Rectal smooth muscle tissue (tissue), 1 donor: ENCODE results near the gene SLC26A11.

Source experiments
- H3K27ac ChIP-seq: one replicate; pipeline ENCODE4 v1.7.0; 2013; ENCODE audit warnings: low read depth, low read length, inconsistent platforms
- H3K27me3 ChIP-seq: one replicate; pipeline ENCODE4 v1.7.0; 2013; ENCODE audit warnings: low read length; ENCODE audit not compliant: control insufficient read depth, insufficient read depth
- H3K36me3 ChIP-seq: one replicate; pipeline ENCODE4 v1.7.0; 2013; ENCODE audit warnings: low read length; ENCODE audit not compliant: control insufficient read depth, insufficient read depth
- H3K4me1 ChIP-seq: one replicate; pipeline ENCODE4 v1.7.0; 2013; ENCODE audit warnings: low read length; ENCODE audit not compliant: control insufficient read depth, insufficient read depth
- H3K4me3 ChIP-seq: one replicate; pipeline ENCODE4 v1.7.0; 2013; ENCODE audit warnings: low read length
- H3K9ac ChIP-seq: one replicate; pipeline ENCODE4 v1.7.0; 2013; ENCODE audit warnings: low read length

The SLC26A11 gene

DNA sequence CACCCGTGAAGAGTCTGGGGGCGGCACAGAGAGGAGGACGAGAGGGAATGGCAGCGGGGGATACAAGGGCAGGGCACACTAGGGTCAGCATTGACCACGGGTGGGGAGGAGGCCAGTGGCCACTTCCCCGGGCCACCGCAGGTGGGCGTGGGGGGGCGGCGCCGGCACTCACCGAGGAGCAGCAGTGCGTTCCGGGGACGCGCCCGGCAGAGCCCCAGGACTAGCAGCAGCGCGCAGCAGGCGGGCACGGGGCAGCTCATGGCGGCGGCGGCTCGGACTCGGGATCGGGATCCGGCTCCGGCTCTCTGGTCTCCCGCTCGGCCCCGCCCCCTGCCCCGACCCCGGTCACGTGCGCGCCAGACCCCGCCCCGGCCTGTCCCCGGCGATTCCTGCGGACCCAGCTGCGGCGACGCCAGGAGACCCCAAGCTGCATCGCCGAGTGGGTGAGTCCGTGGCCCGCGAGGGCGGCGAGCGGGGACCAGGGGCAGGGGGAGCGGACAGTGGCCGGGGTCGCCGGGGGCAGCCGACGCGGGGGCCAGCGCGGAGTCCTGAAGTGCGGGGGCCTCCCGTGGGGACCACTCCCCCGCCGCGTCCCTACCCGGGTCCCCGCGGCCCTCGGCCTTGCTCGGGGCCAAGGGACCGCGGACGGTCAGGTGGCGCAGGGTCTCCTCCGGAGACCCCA is at the start of gene SLC26A11, which contains the start of gene SGSH:
Gene SLC26A11 (plus strand): TSS at position 374 of the 682 bp plus-strand sequence. CDS start 1,134 bp downstream, outside the sequence.
Gene SGSH (minus strand): TSS at position 280 of the 682 bp plus-strand sequence. CDS start 20 bp downstream, at position 260.
- peaks cover 11% of the 10 kb centered on the region for H3K36me3 ChIP-seq
- peaks cover 9% of the 10 kb centered on the region for H3K4me1 ChIP-seq
- peak within 1 kb of the TSS; percentile 90 for H3K4me3 ChIP-seq
- H3K27ac ChIP-seq: peak within 1 kb of the TSS; percentile 77
- H3K27me3 ChIP-seq: no peaks in the 10 kb centered on the region
- H3K9ac ChIP-seq: peak within 1 kb of the TSS; percentile 97

- Histone ChIP-seq H3K36me3 (no peaks in the 10 kb centered on the region), H3K27me3 (no peaks in the 10 kb centered on the region), H3K9ac (no peak overlapping the region), H3K27ac (no peak overlapping the region), H3K4me1 (no peaks in the 10 kb centered on the region), H3K4me3 (no peak overlapping the region)
Measured at GRCh38 chr17:80171681-80172080, 48.5 kb upstream of the SLC26A11 start.

- Histone ChIP-seq H3K27me3 (no peaks in the 10 kb centered on the region), H3K27ac (no peak overlapping the region), H3K9ac (no peak overlapping the region), H3K36me3 (no peaks in the 10 kb centered on the region), H3K4me1 (no peaks in the 10 kb centered on the region), H3K4me3 (no peak overlapping the region)
Measured at GRCh38 chr17:80173126-80173525, 47.1 kb upstream of the SLC26A11 start.

DNA sequence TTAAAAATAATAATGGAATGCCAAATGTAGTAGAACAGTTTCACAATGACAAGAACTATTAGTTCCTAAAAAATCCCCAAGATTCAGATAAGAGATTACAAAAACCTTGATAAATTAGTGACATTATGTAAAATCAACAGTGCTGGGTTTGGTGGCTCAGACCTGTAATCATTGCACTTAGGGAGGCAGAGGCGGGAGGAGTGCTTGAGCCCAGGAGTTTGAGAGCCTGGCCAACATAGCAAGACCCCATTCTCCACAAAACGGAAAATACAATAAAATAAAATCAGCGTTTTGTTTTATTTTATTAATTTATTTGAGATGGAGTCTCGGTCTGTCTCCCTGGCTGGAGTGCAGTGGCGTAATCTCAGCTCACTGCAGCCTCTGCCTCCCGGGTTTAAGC is 46.3 kb upstream of the SLC26A11 start:
- Histone ChIP-seq H3K4me1 (no peaks in the 10 kb centered on the region), H3K27ac (no peak overlapping the region), H3K27me3 (no peaks in the 10 kb centered on the region), H3K4me3 (no peak overlapping the region), H3K9ac (no peak overlapping the region), H3K36me3 (no peaks in the 10 kb centered on the region)

DNA sequence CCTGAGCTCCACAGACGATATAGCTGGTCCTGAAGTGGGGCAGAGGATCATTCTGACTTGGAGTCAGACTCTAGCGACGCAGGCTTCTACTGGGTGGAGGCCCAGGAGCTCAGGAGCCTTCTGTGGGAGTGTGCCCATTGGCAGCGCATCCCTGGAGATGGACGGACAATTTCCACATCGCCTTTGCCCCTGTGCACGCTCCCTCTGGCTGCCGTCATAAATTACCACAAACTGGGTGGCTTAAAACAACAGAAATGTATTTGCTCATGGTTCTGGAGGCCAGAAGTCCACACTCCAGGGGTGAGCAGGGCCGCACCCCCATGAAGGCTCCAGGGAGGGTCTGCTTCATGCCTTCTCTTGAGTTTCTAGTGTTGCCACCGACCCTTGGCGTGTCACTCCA is 43.5 kb upstream of the SLC26A11 start:
- no peak overlapping the region for H3K27ac ChIP-seq
- no peak overlapping the region for H3K9ac ChIP-seq
- no peaks in the 10 kb centered on the region for H3K27me3 ChIP-seq
- no peaks in the 10 kb centered on the region for H3K36me3 ChIP-seq
- no peaks in the 10 kb centered on the region for H3K4me1 ChIP-seq
- H3K4me3 ChIP-seq: no peak overlapping the region

DNA sequence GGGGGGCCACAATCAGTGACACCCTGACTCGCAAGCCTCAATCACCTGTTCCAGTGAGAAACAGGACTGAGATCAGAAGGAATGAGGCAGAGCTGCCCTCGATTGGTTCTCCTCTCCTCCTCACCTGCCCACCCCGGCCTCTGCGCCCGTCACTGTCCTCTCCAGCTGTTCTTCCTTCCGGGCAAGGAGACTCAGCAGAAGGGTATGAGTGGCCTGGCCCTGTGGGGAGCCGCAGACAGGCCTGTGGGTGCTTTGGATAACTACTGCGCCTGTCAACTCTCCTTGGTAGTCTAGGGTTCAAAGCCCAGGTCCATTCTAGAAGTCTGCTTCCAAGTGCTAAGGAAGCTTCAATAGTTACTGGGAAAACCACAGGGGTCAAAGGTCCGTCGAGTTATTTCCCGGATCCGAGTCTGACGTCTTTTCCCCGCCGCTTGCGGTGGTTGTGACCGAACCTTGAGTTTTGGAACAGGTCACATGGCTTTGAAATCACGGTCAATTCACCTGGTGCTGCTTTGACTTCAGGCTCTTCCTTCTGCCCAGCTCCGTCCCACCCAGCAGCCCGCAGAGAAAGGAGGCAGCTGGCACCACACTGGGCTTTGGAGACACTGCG is 42.1 kb upstream of the SLC26A11 start:
- H3K4me1 ChIP-seq: no peaks in the 10 kb centered on the region
- no peak overlapping the region for H3K9ac ChIP-seq
- H3K36me3 ChIP-seq: no peaks in the 10 kb centered on the region
- H3K27ac ChIP-seq: no peak overlapping the region
- H3K27me3 ChIP-seq: no peaks in the 10 kb centered on the region
- no peak overlapping the region for H3K4me3 ChIP-seq

- H3K4me3 ChIP-seq: no peak overlapping the region
- no peaks in the 10 kb centered on the region for H3K36me3 ChIP-seq
- no peak overlapping the region for H3K9ac ChIP-seq
- H3K27me3 ChIP-seq: no peaks in the 10 kb centered on the region
- H3K4me1 ChIP-seq: no peaks in the 10 kb centered on the region
- H3K27ac ChIP-seq: no peak overlapping the region
Measured at GRCh38 chr17:80180192-80180591, 40.0 kb upstream of the SLC26A11 start.

DNA sequence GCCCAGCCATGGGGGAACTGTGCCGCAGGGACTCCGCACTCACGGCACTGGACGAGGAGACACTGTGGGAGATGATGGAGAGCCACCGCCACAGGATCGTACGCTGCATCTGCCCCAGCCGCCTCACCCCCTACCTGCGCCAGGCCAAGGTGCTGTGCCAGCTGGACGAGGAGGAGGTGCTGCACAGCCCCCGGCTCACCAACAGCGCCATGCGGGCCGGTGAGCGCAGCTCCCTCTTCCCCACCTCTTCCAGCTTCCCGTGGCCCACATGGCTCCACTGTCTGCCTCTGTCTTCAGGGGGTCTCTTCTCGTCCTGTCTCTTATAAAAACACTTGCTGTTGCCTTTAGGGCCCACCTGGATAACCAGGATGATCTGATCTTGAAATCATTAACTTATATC is 38.8 kb upstream of the SLC26A11 start:
- Histone ChIP-seq H3K4me1 (no peaks in the 10 kb centered on the region), H3K27me3 (no peaks in the 10 kb centered on the region), H3K36me3 (no peaks in the 10 kb centered on the region), H3K4me3 (no peak overlapping the region), H3K9ac (no peak overlapping the region), H3K27ac (no peak overlapping the region)

DNA sequence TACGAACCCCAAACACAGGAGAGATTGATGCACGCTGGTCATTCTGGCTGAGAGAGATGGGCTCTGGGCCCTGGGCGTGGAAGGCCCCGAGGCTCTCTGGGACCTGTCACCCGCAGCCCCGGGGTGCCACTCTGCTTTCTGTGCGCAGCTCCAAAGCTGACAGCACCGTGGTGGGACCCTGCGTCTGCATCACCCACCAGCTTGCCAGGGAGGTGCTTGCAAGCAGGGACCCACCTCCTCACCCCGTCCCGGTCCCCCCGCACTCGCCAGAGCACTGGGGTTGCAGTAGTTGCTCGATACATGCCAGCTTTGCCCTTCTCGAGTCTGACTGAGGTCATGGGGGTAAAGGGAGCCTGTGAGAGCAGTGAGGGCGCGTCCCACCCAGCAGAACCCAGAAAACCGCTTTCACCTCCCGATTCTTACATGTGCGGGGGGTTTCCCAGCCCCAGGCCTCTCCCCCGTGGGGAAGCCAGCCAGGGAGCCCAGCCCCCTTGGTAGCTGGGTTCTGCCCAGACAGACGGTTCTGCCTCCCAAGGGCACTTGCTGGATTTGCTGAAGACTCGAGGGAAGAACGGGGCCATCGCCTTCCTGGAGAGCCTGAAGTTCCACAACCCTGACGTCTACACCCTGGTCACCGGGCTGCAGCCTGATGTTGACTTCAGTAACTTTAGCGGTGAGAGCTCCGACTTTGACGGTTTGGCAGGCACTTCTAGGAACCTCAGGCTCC is 37.9 kb upstream of the SLC26A11 start:
- Histone ChIP-seq H3K4me1 (no peaks in the 10 kb centered on the region), H3K36me3 (no peaks in the 10 kb centered on the region), H3K27me3 (no peaks in the 10 kb centered on the region), H3K27ac (no peak overlapping the region), H3K4me3 (no peak overlapping the region), H3K9ac (no peak overlapping the region)

- Histone ChIP-seq H3K4me1 (no peaks in the 10 kb centered on the region), H3K36me3 (no peaks in the 10 kb centered on the region), H3K27ac (no peak overlapping the region), H3K4me3 (no peak overlapping the region), H3K27me3 (no peaks in the 10 kb centered on the region), H3K9ac (no peak overlapping the region)
Measured at GRCh38 chr17:80182845-80183223, 37.4 kb upstream of the SLC26A11 start.

GRCh38 chr17:80183581-80184422 is 36.4 kb upstream of the SLC26A11 start:
- no peaks in the 10 kb centered on the region for H3K4me1 ChIP-seq
- H3K9ac ChIP-seq: no peak overlapping the region
- H3K4me3 ChIP-seq: no peak overlapping the region
- H3K36me3 ChIP-seq: no peaks in the 10 kb centered on the region
- no peaks in the 10 kb centered on the region for H3K27me3 ChIP-seq
- no peak overlapping the region for H3K27ac ChIP-seq

DNA sequence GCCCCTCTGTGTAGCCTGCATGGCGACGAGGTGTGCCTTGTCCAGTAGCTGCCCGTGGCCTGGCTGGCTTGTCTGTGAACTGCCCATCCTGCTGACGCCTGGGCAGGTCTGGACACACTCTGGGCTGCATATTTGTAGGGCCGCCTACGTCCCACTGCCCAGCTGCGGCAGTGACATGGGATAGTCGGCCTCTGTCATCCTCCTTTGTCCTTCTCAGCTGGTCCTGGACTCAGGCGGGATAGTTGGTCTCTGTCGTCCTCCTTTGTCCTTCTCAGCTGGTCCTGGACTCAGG is 35.9 kb upstream of the SLC26A11 start:
- no peaks in the 10 kb centered on the region for H3K4me1 ChIP-seq
- no peak overlapping the region for H3K9ac ChIP-seq
- H3K36me3 ChIP-seq: no peaks in the 10 kb centered on the region
- H3K4me3 ChIP-seq: no peak overlapping the region
- H3K27ac ChIP-seq: no peak overlapping the region
- H3K27me3 ChIP-seq: no peaks in the 10 kb centered on the region
